MCF 10A (cell line): ENCODE results near the gene AGL. TPM values are rescaled to one million over a fixed set of nuclear protein-coding genes. Genes with fewer than 3 reads are reported as not detected.
"Not testable (repeated sequence)": the region's sequence is repeated elsewhere in the genome, so short reads cannot be mapped to it uniquely, and the experiment has no call there.

ENCODE experiments used
- BruUV-seq: library from RNA; stranded (reverse); fragments of 400-500 nt; replicated peaks from 2 replicates; lab custom pipeline; 2021; lab: Mats Ljungman, UMichigan
- CTCF ChIA-PET: fragments of 300-600 bp; sonication (Branson Sonifier 250); formaldehyde crosslinking; extraction: SDS; loops from one replicate; lab custom pipeline; 2021; ENCODE audit warnings: antibody characterized with exemption, inconsistent platforms; lab: Yijun Ruan, JAX
- POLR2A ChIA-PET: fragments of 300-600, 350-650 bp; sonication (Branson Sonifier 250); formaldehyde crosslinking; extraction: SDS; loops from one replicate; lab custom pipeline; 2020; ENCODE audit warnings: antibody characterized with exemption, inconsistent platforms; lab: Yijun Ruan, JAX
- DNase-seq: peaks from one replicate; pipeline ENCODE4 v3.0.0-alpha.2; 2018; ENCODE audit not compliant: unreplicated experiment
- H3K27ac Mint-ChIP-seq: one replicate; pipeline ENCODE4 v1.8.0; 2022; ENCODE audit warnings: mild to moderate bottlenecking, low read depth, mixed read lengths; ENCODE audit not compliant: unreplicated experiment
- H3K27me3 Mint-ChIP-seq: one replicate; pipeline ENCODE4 v1.8.0; 2022; ENCODE audit warnings: mixed read lengths; ENCODE audit not compliant: insufficient read depth, unreplicated experiment
- H3K36me3 Mint-ChIP-seq: one replicate; pipeline ENCODE4 v1.8.0; 2022; ENCODE audit warnings: mild to moderate bottlenecking, moderate library complexity, mixed read lengths; ENCODE audit not compliant: insufficient read depth, unreplicated experiment
- H3K4me1 Mint-ChIP-seq: one replicate; pipeline ENCODE4 v1.8.0; 2022; ENCODE audit warnings: mixed read lengths; ENCODE audit not compliant: insufficient read depth, unreplicated experiment
- H3K4me3 Mint-ChIP-seq: one replicate; pipeline ENCODE4 v1.8.0; 2022; ENCODE audit warnings: mild to moderate bottlenecking, moderate library complexity, mixed read lengths; ENCODE audit not compliant: unreplicated experiment
- H3K9me3 Mint-ChIP-seq: one replicate; pipeline ENCODE4 v1.8.0; 2022; ENCODE audit warnings: mixed read lengths; ENCODE audit not compliant: unreplicated experiment
- CTCF ChIP-seq: fragments of 200-600 bp; IDR thresholded peaks from one replicate; pipeline ENCODE4 v1.8.0; 2022; ENCODE audit warnings: antibody characterized with exemption, mild to moderate bottlenecking; ENCODE audit not compliant: unreplicated experiment
- intact Hi-C: fragments of 100-400 bp; cut with micrococcal nuclease; formaldehyde crosslinking; loops from 2 replicates; pipeline ENCODE4 v1.14.1; 2022
- total RNA-seq: library from RNA; stranded (reverse); gene quantifications from 2 replicates; pipeline ENCODE4 v1.2.3, GENCODE V29; 2022

Gene AGL
- total RNA-seq, 1 experiment from 2014 or later = 8.9 TPM

GRCh38 chr1:99825702-99826101 lies 24.5 kb upstream of the AGL start:
- TF ChIP-seq CTCF = no peak
- H3K4me3 Mint-ChIP-seq = no peak overlapping the region
- H3K27ac Mint-ChIP-seq = no peak overlapping the region
- no peak for DNase-seq
- no TSS peak for BruUV-seq
- H3K9me3 Mint-ChIP-seq = no peaks in the 10 kb centered on the region
- CTCF ChIA-PET = interaction anchor here (0.6 kb wide), 1 partner anchor 239 kb away, joined by 3 read pairs; no protein-coding TSS in a partner anchor
- intact Hi-C loops = no loop called here
- no peaks in the 10 kb centered on the region for H3K27me3 Mint-ChIP-seq
- POLR2A ChIA-PET = no interaction called here
- no peaks in the 10 kb centered on the region for H3K36me3 Mint-ChIP-seq
- H3K4me1 Mint-ChIP-seq = no peaks in the 10 kb centered on the region

GRCh38 chr1:99827970-99828369 lies 22.2 kb upstream of the AGL start:
- DNase-seq = no peak
- H3K9me3 Mint-ChIP-seq = peaks cover 8% of the 10 kb centered on the region
- POLR2A ChIA-PET = interaction anchor here (0.7 to 0.8 kb wide), 2 partner anchors 10 to 23 kb away, joined by 3 read pairs; no protein-coding TSS in a partner anchor
- no peak overlapping the region for H3K4me3 Mint-ChIP-seq
- no TSS peak for BruUV-seq
- no peaks in the 10 kb centered on the region for H3K27me3 Mint-ChIP-seq
- CTCF ChIA-PET = interaction anchor here (0.6 to 1.1 kb wide), 6 partner anchors 10 to 1041 kb away, joined by 3 to 4 read pairs (median 4); no protein-coding TSS in a partner anchor
- H3K4me1 Mint-ChIP-seq = no peaks in the 10 kb centered on the region
- no peak for TF ChIP-seq CTCF
- no peak overlapping the region for H3K27ac Mint-ChIP-seq
- no peaks in the 10 kb centered on the region for H3K36me3 Mint-ChIP-seq
- intact Hi-C loops = no loop called here

GRCh38 chr1:99829269-99829668 lies 20.9 kb upstream of the AGL start:
- no peak for TF ChIP-seq CTCF
- Mint-ChIP-seq H3K27ac (no peak overlapping the region), H3K27me3 (no peaks in the 10 kb centered on the region), H3K4me1 (no peaks in the 10 kb centered on the region), H3K4me3 (no peak overlapping the region), H3K9me3 (peaks cover 8% of the 10 kb centered on the region), H3K36me3 (no peaks in the 10 kb centered on the region)
- POLR2A ChIA-PET = interaction anchor here (0.6 kb wide), 1 partner anchor 635 kb away, joined by 3 read pairs; no protein-coding TSS in a partner anchor
- BruUV-seq = no TSS peak
- DNase-seq = no peak
- CTCF ChIA-PET = no interaction called here
- intact Hi-C loops = no loop called here

- H3K27ac Mint-ChIP-seq, DNase-seq, H3K4me1 Mint-ChIP-seq, H3K27me3 Mint-ChIP-seq, BruUV-seq, intact Hi-C loops, H3K36me3 Mint-ChIP-seq, H3K4me3 Mint-ChIP-seq, POLR2A ChIA-PET: not testable (repeated sequence)
- CTCF ChIA-PET = interaction anchor here (0.6 to 0.7 kb wide), 2 partner anchors 623 to 1037 kb away, joined by 3 read pairs; no protein-coding TSS in a partner anchor
- H3K9me3 Mint-ChIP-seq = peaks cover 11% of the 10 kb centered on the region
Measured at GRCh38 chr1:99833911-99834310, 16.2 kb upstream of the AGL start.

- H3K36me3 Mint-ChIP-seq, CTCF ChIA-PET, BruUV-seq, POLR2A ChIA-PET, intact Hi-C loops, H3K27ac Mint-ChIP-seq, H3K4me1 Mint-ChIP-seq, H3K4me3 Mint-ChIP-seq, DNase-seq, H3K27me3 Mint-ChIP-seq: not testable (repeated sequence)
- H3K9me3 Mint-ChIP-seq = peaks cover 22% of the 10 kb centered on the region
Measured at GRCh38 chr1:99836171-99837103, 13.7 kb upstream of the AGL start.

- H3K27me3 Mint-ChIP-seq, H3K4me1 Mint-ChIP-seq, H3K36me3 Mint-ChIP-seq, H3K27ac Mint-ChIP-seq, intact Hi-C loops, DNase-seq, BruUV-seq, H3K4me3 Mint-ChIP-seq: not testable (repeated sequence)
- peaks cover 14% of the 10 kb centered on the region for H3K9me3 Mint-ChIP-seq
- ChIA-PET CTCF (interaction anchor here (0.7 kb wide), 1 partner anchor 13 kb away, joined by 3 read pairs; no protein-coding TSS in a partner anchor), POLR2A (interaction anchor here (1.5 kb wide), 1 partner anchor 9 kb away, joined by 3 read pairs; the partner anchor contains the start of gene AGL)
Measured at GRCh38 chr1:99840353-99840752, 9.8 kb upstream of the AGL start.
